NCI-H82 treated with DMSO at 0.1 percent for 48 hours (cell line): Measurements from ENCODE around the gene VCX.
"Not testable (repeated sequence)": the region's sequence is repeated elsewhere in the genome, so short reads cannot be mapped to it uniquely, and the experiment has no call there.

ENCODE experiments used
- DNase-seq: peaks from one replicate; lab custom pipeline; 2025; ENCODE audit not compliant: unreplicated experiment; lab: John Stamatoyannopoulos, UW

VCX gene

GRCh38 chrX:7842871-7843270 lies at the start of gene VCX:
Gene VCX (plus strand): TSS chrX:7843171. CDS start chrX:7843204, 33 bp downstream.
- DNase-seq: not testable (repeated sequence)

GRCh38 chrX:7798327-7798726 lies 44.6 kb upstream of the VCX start:
- no peak for DNase-seq

DNA sequence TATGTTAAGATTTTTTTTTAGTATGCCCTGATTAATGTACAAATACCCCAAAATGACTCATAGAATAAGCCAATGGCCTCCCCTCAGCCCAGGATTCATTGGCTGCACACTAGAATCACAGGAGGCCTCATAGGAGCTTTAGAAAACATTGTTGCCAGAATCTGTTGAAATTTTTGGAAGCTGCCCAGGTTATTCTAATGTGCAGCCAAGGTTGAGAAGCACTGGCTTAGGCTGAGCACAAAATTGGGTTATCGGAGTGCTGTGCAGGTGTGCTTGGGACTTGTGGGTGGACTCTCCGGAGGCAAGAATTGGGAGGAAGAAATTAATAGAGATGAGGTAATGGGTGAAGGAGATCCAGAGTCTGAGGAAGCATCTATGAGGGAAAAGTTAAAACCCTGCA lies 41.3 kb upstream of the VCX start:
- DNase-seq: no peak

- no peak for DNase-seq
Observed at GRCh38 chrX:7815166-7815805, 27.7 kb upstream of the VCX start.

- no peak for DNase-seq
Observed at GRCh38 chrX:7828594-7828993, 14.4 kb upstream of the VCX start.

- DNase-seq: no peak
Observed at GRCh38 chrX:7841084-7841805, 1.7 kb upstream of the VCX start.

- no peak for DNase-seq
Observed at GRCh38 chrX:7852166-7852565, 9.2 kb downstream of the VCX start.

DNA sequence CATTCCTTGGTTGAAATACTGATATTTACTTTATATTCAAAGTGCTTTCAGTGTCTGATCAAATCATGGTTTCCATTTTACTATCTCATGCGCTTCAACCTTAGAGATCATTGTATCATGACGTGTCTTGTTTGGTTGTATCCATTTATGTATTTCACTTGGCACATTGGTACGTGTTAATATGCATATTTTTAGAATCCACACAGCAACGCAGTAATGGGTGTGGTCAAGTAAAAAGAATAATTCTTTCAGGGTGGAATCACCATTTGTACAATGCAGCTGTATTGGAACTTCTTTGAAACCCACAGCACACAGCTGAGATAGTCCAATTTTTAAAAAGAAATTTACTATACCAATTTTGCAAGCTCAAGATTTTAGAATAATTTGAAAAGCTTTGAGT lies 29.1 kb downstream of the VCX start:
- DNase-seq: no peak

GRCh38 chrX:7876957-7877356 lies 34.0 kb downstream of the VCX start:
- no peak for DNase-seq

DNA sequence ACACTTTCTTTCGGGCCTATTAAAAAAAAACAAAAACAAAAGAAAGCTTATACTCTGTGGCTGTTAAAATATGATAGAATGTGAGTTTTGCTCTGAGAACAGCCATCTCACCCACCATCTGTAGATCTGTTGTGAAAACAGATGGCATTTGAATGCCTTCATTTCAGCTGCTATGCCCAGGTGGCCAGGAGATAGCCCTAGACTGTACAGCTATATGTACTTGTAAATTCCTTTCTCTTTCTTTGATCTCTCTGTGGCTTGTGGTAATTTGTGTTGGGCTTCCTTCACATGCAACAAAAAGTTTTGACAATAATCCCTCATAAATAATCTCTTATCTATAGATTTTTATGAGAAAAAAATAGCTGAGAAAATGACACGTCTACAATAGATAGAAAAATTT lies 46.2 kb downstream of the VCX start:
- no peak for DNase-seq

GRCh38 chrX:7889680-7890079 lies 46.7 kb downstream of the VCX start:
- DNase-seq: no peak

DNA sequence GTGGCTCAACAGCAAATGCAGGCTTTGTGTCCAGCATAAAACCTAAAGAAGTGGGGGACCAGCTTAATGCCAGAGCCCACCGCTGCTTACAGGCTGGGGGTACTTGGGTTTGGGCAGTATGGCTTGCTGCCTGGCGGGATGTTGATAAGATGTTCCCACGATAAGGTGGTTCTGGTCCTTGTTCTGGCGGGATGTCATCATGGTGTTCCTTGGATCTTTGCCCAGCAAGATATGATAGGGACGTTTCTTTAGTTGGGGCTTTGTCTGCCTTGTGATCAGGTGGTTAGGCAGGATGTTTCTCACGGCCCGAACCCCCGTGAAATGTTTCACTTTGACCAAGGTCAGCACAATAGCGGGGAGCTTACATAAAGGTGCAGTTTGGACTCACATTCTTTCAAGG lies 49.0 kb downstream of the VCX start:
- DNase-seq: no peak
